Esophagus squamous epithelium (tissue), 5 donors: ENCODE measurements around the gene CTSS. TPM values are rescaled to one million over a fixed set of nuclear protein-coding genes. Genes with fewer than 3 reads are reported as not detected.

Source experiments
- DNase-seq: peaks from one replicate; lab custom pipeline; 2025; lab: John Stamatoyannopoulos, UW
- H3K27ac ChIP-seq, 4 donors: fragments of 200-600 bp; sonication (generic); one replicate each; pipeline ENCODE4 v1.5.1; 2016 to 2019; ENCODE audit warnings: mild to moderate bottlenecking in 1 of 4
- H3K27me3 ChIP-seq, 4 donors: fragments of 200-600 bp; sonication (generic); 1 replicate in 3 of 4; 2 replicates in 1 of 4; pipeline versions ENCODE4 v1.5.1 to v1.6.0; 2017 to 2021; ENCODE audit warnings: antibody characterized with exemption in 1 of 4
- H3K36me3 ChIP-seq, 3 donors: fragments of 200-600 bp; sonication (generic); one replicate each; pipeline ENCODE4 v1.5.1; 2016 to 2019
- H3K4me1 ChIP-seq, 3 donors: fragments of 200-600 bp; sonication (generic); one replicate each; pipeline ENCODE4 v1.5.1; 2017 to 2019
- H3K4me3 ChIP-seq, 4 donors: fragments of 200-600 bp; sonication (generic); 1 replicate in 3 of 4; 2 replicates in 1 of 4; pipeline ENCODE4 v1.5.1; 2016 to 2019; ENCODE audit warnings: mild to moderate bottlenecking in 2 of 4, moderate library complexity in 1 of 4
- H3K9me3 ChIP-seq, 3 donors: fragments of 200-600 bp; sonication (generic); one replicate each; pipeline ENCODE4 v1.5.1; 2016 to 2019
- POLR2A ChIP-seq, 4 donors: fragments of 450-650 bp; IDR thresholded peaks; one replicate each; pipeline ENCODE4 v1.6.1; 2017; ENCODE audit warnings: antibody characterized with exemption in 4 of 4, mild to moderate bottlenecking in 4 of 4, moderate library complexity in 3 of 4
- WGBS, 2 donors: methylation state at CpG; one replicate each; pipeline ENCODE4 v1.1.5; 2018; 5-methylcytosine and 5-hydroxymethylcytosine counted together
- intact Hi-C: fragments of 100-400 bp; cut with DNase I; formaldehyde crosslinking; loops from one replicate; pipeline ENCODE4 v1.15.0; 2022
- small RNA-seq, 4 donors: library from RNA; depleted of rRNA; stranded (forward); fragments of <200 nt; gene quantifications; one replicate each; pipeline ENCODE3, GENCODE V24; 2016
- total RNA-seq, 4 donors: library from RNA; depleted of rRNA; stranded (reverse); fragments of >200 nt; gene quantifications; one replicate each; pipeline ENCODE4 v1.1.0, GENCODE V29; 2016
- TF ChIP-seq, protein P1 (sequence below), 6 experiments: fragments of 450-650 bp in 4 of 6; fragments of 200-600 bp in 2 of 6; sonication (generic) in 2 of 6; IDR thresholded peaks; one replicate each; pipeline ENCODE4 v1.5.1; 2016 to 2019; ENCODE audit warnings: antibody characterized with exemption in 6 of 6, mild to moderate bottlenecking in 4 of 6, moderate library complexity in 4 of 6
- donor health status: DM: yes; HTN: yes; CAD: no.

Gene CTSS
- total RNA-seq, 4 donors from 2014 or later: 19.7 to 82.4 (median 48.0) TPM

- intact Hi-C loops: no loop called here
- DNase-seq: no peak
- Histone ChIP-seq H3K4me3 (no peak overlapping the region), H3K9me3 (no peaks in the 10 kb centered on the region), H3K27me3 (no peaks in the 10 kb centered on the region), H3K4me1 (peaks cover 0 to 22% (median 0%) of the 10 kb centered on the region in 3 donors), H3K36me3 (peaks cover 0 to 69% (median 5%) of the 10 kb centered on the region in 3 donors), H3K27ac (no peak overlapping the region)
- 42 to 54% methylated on average over 1 of the region's 1 CpG for WGBS, 2 donors
- TF ChIP-seq, protein P1, sequence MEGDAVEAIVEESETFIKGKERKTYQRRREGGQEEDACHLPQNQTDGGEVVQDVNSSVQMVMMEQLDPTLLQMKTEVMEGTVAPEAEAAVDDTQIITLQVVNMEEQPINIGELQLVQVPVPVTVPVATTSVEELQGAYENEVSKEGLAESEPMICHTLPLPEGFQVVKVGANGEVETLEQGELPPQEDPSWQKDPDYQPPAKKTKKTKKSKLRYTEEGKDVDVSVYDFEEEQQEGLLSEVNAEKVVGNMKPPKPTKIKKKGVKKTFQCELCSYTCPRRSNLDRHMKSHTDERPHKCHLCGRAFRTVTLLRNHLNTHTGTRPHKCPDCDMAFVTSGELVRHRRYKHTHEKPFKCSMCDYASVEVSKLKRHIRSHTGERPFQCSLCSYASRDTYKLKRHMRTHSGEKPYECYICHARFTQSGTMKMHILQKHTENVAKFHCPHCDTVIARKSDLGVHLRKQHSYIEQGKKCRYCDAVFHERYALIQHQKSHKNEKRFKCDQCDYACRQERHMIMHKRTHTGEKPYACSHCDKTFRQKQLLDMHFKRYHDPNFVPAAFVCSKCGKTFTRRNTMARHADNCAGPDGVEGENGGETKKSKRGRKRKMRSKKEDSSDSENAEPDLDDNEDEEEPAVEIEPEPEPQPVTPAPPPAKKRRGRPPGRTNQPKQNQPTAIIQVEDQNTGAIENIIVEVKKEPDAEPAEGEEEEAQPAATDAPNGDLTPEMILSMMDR (IDR thresholded peaks at IDR 0.05): no peak
- no peak for TF ChIP-seq POLR2A (IDR thresholded peaks at IDR 0.05)
Measured at GRCh38 chr1:150683914-150684313, 81.7 kb downstream of the CTSS start.

Small RNA genes lying within 50 kb of the gene (small RNA-seq; reads per million reads assigned to genes)
- gene RNU6-1042P: 0 to 0.07 (median 0) reads per million in 4 donors
- 0 reads per million in 4 donors for gene RNU6-1309P

Other genes starting within 250 kb of the CTSS start
- gene ADAMTSL4, start 216.4 kb downstream of the CTSS start, total RNA-seq: 10 to 100 TPM; 30.6 to 76.8 (median 43.3) TPM
- gene MCL1, start 186.2 kb downstream of the CTSS start, total RNA-seq: 100 to 1,000 TPM; 167 to 256 (median 216) TPM
- gene ENSA, start 136.2 kb downstream of the CTSS start, total RNA-seq: 100 to 1,000 TPM; 179 to 377 (median 344) TPM
- 10 to 100 TPM; 26.1 to 38.6 (median 31.8) TPM for gene GOLPH3L, start 68.6 kb downstream of the CTSS start, total RNA-seq
- 10 to 100 TPM in 1 of 4 donors, 1 to 10 TPM in 2, not detected in 1; 4.1 to 10.1 (median 9.3) TPM for gene HORMAD1, start 44.9 kb downstream of the CTSS start, total RNA-seq
- 10 to 100 TPM in 2 of 4 donors, 1 to 10 TPM in 2; 3.0 to 71.7 (median 38.5) TPM for gene CTSK, start 42.5 kb upstream of the CTSS start, total RNA-seq
- gene ARNT, start 110.8 kb upstream of the CTSS start, total RNA-seq: 10 to 100 TPM; 20.5 to 39.9 (median 25.0) TPM
- gene CTXND2, start 121.4 kb upstream of the CTSS start, total RNA-seq: not detected
- gene SETDB1, start 160.6 kb upstream of the CTSS start, total RNA-seq: 10 to 100 TPM; 20.5 to 39.5 (median 25.3) TPM
- 10 to 100 TPM; 18.2 to 72.7 (median 45.4) TPM for gene CERS2, start 209.1 kb upstream of the CTSS start, total RNA-seq
- 1 to 10 TPM; 1.2 to 7.8 (median 4.4) TPM for gene ANXA9, start 216.5 kb upstream of the CTSS start, total RNA-seq
- 10 to 100 TPM; 25.4 to 52.5 (median 37.1) TPM for gene MINDY1, start 241.1 kb upstream of the CTSS start, total RNA-seq
- 10 to 100 TPM in 3 of 4 donors, 1 to 10 TPM in 1; 8.9 to 21.0 (median 15.9) TPM for gene PRUNE1, start 242.7 kb upstream of the CTSS start, total RNA-seq